Smooth muscle cell (in vitro differentiated cells): ENCODE results near the gene KCNQ1. TPM values are rescaled to one million over a fixed set of nuclear protein-coding genes. Genes with fewer than 3 reads are reported as not detected.

Source experiments
- DNase-seq: peaks from one replicate; lab custom pipeline; 2025; ENCODE audit not compliant: unreplicated experiment; lab: John Stamatoyannopoulos, UW
- H2AFZ ChIP-seq: fragments of 200-600 bp; sonication (generic); 2 replicates; pipeline ENCODE4 v1.6.0; 2016; ENCODE audit warnings: antibody characterized with exemption, low read depth, mild to moderate bottlenecking
- H3F3A ChIP-seq: fragments of 200-600 bp; sonication (generic); 2 replicates; pipeline ENCODE4 v1.6.0; 2017; ENCODE audit warnings: antibody characterized with exemption, low read depth
- H3K27ac ChIP-seq: fragments of 200-600 bp; sonication (generic); 2 replicates; pipeline ENCODE4 v1.5.1; 2016; ENCODE audit warnings: low read depth, mild to moderate bottlenecking
- H3K27me3 ChIP-seq: fragments of 200-600 bp; sonication (generic); 2 replicates; pipeline ENCODE4 v1.6.1; 2016; ENCODE audit warnings: low read depth, mild to moderate bottlenecking
- H3K36me3 ChIP-seq: fragments of 200-600 bp; sonication (generic); 2 replicates; pipeline ENCODE4 v1.5.1; 2016; ENCODE audit warnings: low read depth
- H3K4me1 ChIP-seq: fragments of 200-600 bp; sonication (generic); 2 replicates; pipeline ENCODE4 v1.5.1; 2016; ENCODE audit warnings: low read depth
- H3K4me2 ChIP-seq: fragments of 200-600 bp; sonication (generic); 2 replicates; pipeline ENCODE4 v1.6.0; 2016; ENCODE audit warnings: mild to moderate bottlenecking
- H3K4me3 ChIP-seq: fragments of 200-600 bp; sonication (generic); 2 replicates; pipeline ENCODE4 v1.5.1; 2016; ENCODE audit warnings: mild to moderate bottlenecking
- H3K79me2 ChIP-seq: fragments of 200-600 bp; sonication (generic); 2 replicates; pipeline ENCODE4 v1.6.0; 2016; ENCODE audit warnings: low read depth, mild to moderate bottlenecking
- H3K9ac ChIP-seq: fragments of 200-600 bp; sonication (generic); 2 replicates; pipeline ENCODE4 v1.6.0; 2016; ENCODE audit warnings: low read depth
- H3K9me3 ChIP-seq: fragments of 200-600 bp; sonication (generic); replicated peaks from 2 replicates; pipeline ENCODE4 v1.5.1; 2016; ENCODE audit warnings: low read depth
- H4K20me1 ChIP-seq: fragments of 200-600 bp; sonication (generic); 2 replicates; pipeline ENCODE4 v1.6.0; 2016; ENCODE audit warnings: low read depth
- CTCF ChIP-seq: fragments of 200-600 bp; sonication (generic); IDR thresholded peaks from 2 replicates; pipeline ENCODE4 v1.5.1; 2017; ENCODE audit warnings: borderline replicate concordance, mild to moderate bottlenecking, antibody characterized with exemption; ENCODE audit not compliant: insufficient read depth, poor library complexity, severe bottlenecking
- WGBS: methylation state at CpG from one replicate; pipeline ENCODE4 v1.1.7; 2016; ENCODE audit warnings: low lambda C conversion rate; 5-methylcytosine and 5-hydroxymethylcytosine counted together
- polyA plus RNA-seq: library from polyadenylated mRNA; unstranded; fragments of >200 nt; fragmentation: Nextera tagmentation; extraction: Ambion mirVana; gene quantifications from 2 replicates; pipeline ENCODE4 v1.2.1, GENCODE V29; 2016
- total RNA-seq: library from RNA; depleted of rRNA; stranded (reverse); fragments of >200 nt; gene quantifications from 2 replicates; pipeline ENCODE4 v1.2.3, GENCODE V29; 2014

KCNQ1 gene
- total and polyA plus RNA-seq, 2 experiments from 2014 or later, result 1.3 to 2.3 TPM

GRCh38 chr11:2480874-2481220 is 36.0 kb downstream of the KCNQ1 start:
- H3K27me3 ChIP-seq, result peaks cover 8% of the 10 kb centered on the region
- no peak for TF ChIP-seq CTCF
- no peaks in the 10 kb centered on the region for H3F3A ChIP-seq
- H3K27ac ChIP-seq, result no peak overlapping the region
- no peaks in the 10 kb centered on the region for H3K9me3 ChIP-seq
- no peaks in the 10 kb centered on the region for H3K4me1 ChIP-seq
- 76% methylated on average over 7 of the region's 7 CpGs for whole genome bisulfite sequencing
- no peak overlapping the region for H3K4me2 ChIP-seq
- no peak for DNase-seq
- no peak overlapping the region for H2AFZ ChIP-seq
- H3K9ac ChIP-seq, result no peak overlapping the region
- no peaks in the 10 kb centered on the region for H3K79me2 ChIP-seq
- H3K36me3 ChIP-seq, result no peaks in the 10 kb centered on the region
- H4K20me1 ChIP-seq, result no peaks in the 10 kb centered on the region
- H3K4me3 ChIP-seq, result no peak overlapping the region

GRCh38 chr11:2481253-2481652 is 36.4 kb downstream of the KCNQ1 start:
- no peaks in the 10 kb centered on the region for H4K20me1 ChIP-seq
- no peak overlapping the region for H3K9ac ChIP-seq
- DNase-seq, result no peak
- peaks cover 8% of the 10 kb centered on the region for H3K27me3 ChIP-seq
- no peaks in the 10 kb centered on the region for H3K36me3 ChIP-seq
- no peak overlapping the region for H3K4me3 ChIP-seq
- H3K4me1 ChIP-seq, result no peaks in the 10 kb centered on the region
- WGBS, result 89% methylated on average over 14 of the region's 14 CpGs
- no peaks in the 10 kb centered on the region for H3K9me3 ChIP-seq
- no peaks in the 10 kb centered on the region for H3F3A ChIP-seq
- H3K4me2 ChIP-seq, result no peak overlapping the region
- TF ChIP-seq CTCF, result no peak
- H3K27ac ChIP-seq, result no peak overlapping the region
- H2AFZ ChIP-seq, result no peak overlapping the region
- no peaks in the 10 kb centered on the region for H3K79me2 ChIP-seq

GRCh38 chr11:2482204-2482603 is 37.4 kb downstream of the KCNQ1 start:
- H3K27me3 ChIP-seq, result peaks cover 8% of the 10 kb centered on the region
- WGBS, result 87% methylated on average over 3 of the region's 3 CpGs
- no peaks in the 10 kb centered on the region for H3K4me1 ChIP-seq
- no peak for DNase-seq
- H3K79me2 ChIP-seq, result no peaks in the 10 kb centered on the region
- H3K9me3 ChIP-seq, result peaks cover 7% of the 10 kb centered on the region
- H3K27ac ChIP-seq, result no peak overlapping the region
- no peak overlapping the region for H3K9ac ChIP-seq
- H2AFZ ChIP-seq, result no peak overlapping the region
- H3K36me3 ChIP-seq, result no peaks in the 10 kb centered on the region
- H4K20me1 ChIP-seq, result no peaks in the 10 kb centered on the region
- TF ChIP-seq CTCF, result no peak
- no peak overlapping the region for H3K4me3 ChIP-seq
- no peak overlapping the region for H3K4me2 ChIP-seq
- H3F3A ChIP-seq, result no peaks in the 10 kb centered on the region

GRCh38 chr11:2482745-2483144 is 37.9 kb downstream of the KCNQ1 start:
- Histone ChIP-seq H3K4me3 (no peak overlapping the region), H3K36me3 (no peaks in the 10 kb centered on the region), H3K9me3 (peaks cover 7% of the 10 kb centered on the region), H3K79me2 (no peaks in the 10 kb centered on the region), H3K4me2 (no peak overlapping the region), H2AFZ (no peak overlapping the region), H3K27me3 (peaks cover 8% of the 10 kb centered on the region), H3K4me1 (no peaks in the 10 kb centered on the region), H4K20me1 (no peaks in the 10 kb centered on the region), H3K27ac (no peak overlapping the region), H3K9ac (no peak overlapping the region), H3F3A (no peaks in the 10 kb centered on the region)
- no peak for TF ChIP-seq CTCF
- WGBS, result 83% methylated on average over 5 of the region's 5 CpGs
- DNase-seq, result no peak
